GM19238 (cell line): ENCODE data around the gene SEMA3G.

ENCODE experiments used
- DNase-seq: peaks from one replicate; pipeline ENCODE4 v3.0.0; 2011; ENCODE audit warnings: low spot score; ENCODE audit not compliant: insufficient read length

Gene SEMA3G

GRCh38 chr3:52396907-52397591 lies 47.9 kb downstream of the SEMA3G start:
- no peak for DNase-seq

GRCh38 chr3:52396011-52396906 lies 48.6 kb downstream of the SEMA3G start:
- DNase-seq: no peak

GRCh38 chr3:52395503-52395865 lies 49.4 kb downstream of the SEMA3G start:
- DNase-seq: no peak

- no peak for DNase-seq
Observed at GRCh38 chr3:52394751-52395502, 50.0 kb downstream of the SEMA3G start.

GRCh38 chr3:52393959-52394670 lies 50.8 kb downstream of the SEMA3G start:
- no peak for DNase-seq

GRCh38 chr3:52393131-52393807 lies 51.6 kb downstream of the SEMA3G start:
- DNase-seq: no peak

GRCh38 chr3:52392216-52392930 lies 52.5 kb downstream of the SEMA3G start:
- no peak for DNase-seq

GRCh38 chr3:52391096-52391495 lies 53.8 kb downstream of the SEMA3G start:
- no peak for DNase-seq

GRCh38 chr3:52388933-52389332 lies 56.0 kb downstream of the SEMA3G start:
- no peak for DNase-seq

- DNase-seq: no peak
Observed at GRCh38 chr3:52388348-52388821, 56.5 kb downstream of the SEMA3G start.

GRCh38 chr3:52387481-52387880 lies 57.4 kb downstream of the SEMA3G start:
- DNase-seq: no peak

GRCh38 chr3:52385157-52385556 lies 59.7 kb downstream of the SEMA3G start:
- DNase-seq: peak; percentile 61

- DNase-seq: no peak
Observed at GRCh38 chr3:52384019-52384761, 60.7 kb downstream of the SEMA3G start.

GRCh38 chr3:52383446-52383845 lies 61.5 kb downstream of the SEMA3G start:
- DNase-seq: no peak
